Measurements from ENCODE around the gene LILRA2.

- no peak for TF ChIP-seq CTCF (conservative IDR thresholded peaks at IDR 0.05 in 1 of 2, IDR thresholded peaks at IDR 0.05 in 1 of 2; ENCODE audit: extremely low read depth in 1 of 2, insufficient read depth in 1 of 2, low read depth in 1 of 2, low read length in 2 of 2)
- TF ChIP-seq EZH2 (IDR thresholded peaks at IDR 0.05; ENCODE audit: borderline replicate concordance, low read length) = no peak
Observed at GRCh38 chr19:54574051-54574450, 461 bp downstream of the LILRA2 start.
